Activated T-cell treated with anti-CD3 and anti-CD28 coated beads, Interleukin-2, amount 50 U/mL, for 72 hours (primary cell): ENCODE measurements around the gene ISG20L2. TPM values are rescaled to one million over a fixed set of nuclear protein-coding genes. Genes with fewer than 3 reads are reported as not detected.

Experiments
- ATAC-seq, 2 donors: fragments of 150-1000 bp; cut with Tn5 transposase; replicated peaks in 1 of 2; 2 replicates each; pipeline ENCODE4 v1.10.0; 2021; ENCODE audit warnings: moderate library complexity in 2 of 2, mild to moderate bottlenecking in 1 of 2
- DNase-seq, 2 donors: peaks; one replicate each; pipeline ENCODE4 v3.0.0; 2021 to 2022; ENCODE audit warnings: mixed read lengths in 1 of 2
- H3K27ac Mint-ChIP-seq: one replicate; pipeline ENCODE4 v1.8.0; 2022; ENCODE audit warnings: mild to moderate bottlenecking, moderate library complexity, mixed read lengths
- H3K27me3 Mint-ChIP-seq: one replicate; pipeline ENCODE4 v1.8.0; 2022; ENCODE audit warnings: low read depth, mixed read lengths
- H3K36me3 Mint-ChIP-seq, 2 donors: one replicate each; pipeline ENCODE4 v1.8.0; 2022; ENCODE audit warnings: mixed read lengths in 2 of 2, mild to moderate bottlenecking in 1 of 2; ENCODE audit not compliant: insufficient read depth in 2 of 2
- H3K4me1 Mint-ChIP-seq: one replicate; pipeline ENCODE4 v1.8.0; 2022; ENCODE audit warnings: low read depth, mixed read lengths
- H3K4me3 Mint-ChIP-seq, 2 donors: one replicate each; pipeline ENCODE4 v1.8.0; 2022; ENCODE audit warnings: mild to moderate bottlenecking in 2 of 2, mixed read lengths in 2 of 2, moderate library complexity in 2 of 2
- H3K9me3 Mint-ChIP-seq, 2 donors: one replicate each; pipeline ENCODE4 v1.8.0; 2022; ENCODE audit warnings: mixed read lengths in 2 of 2
- total RNA-seq, 2 donors: library from RNA; stranded (reverse); gene quantifications; one replicate each; pipeline ENCODE4 v1.2.3, GENCODE V29; 2022

The ISG20L2 gene
- total RNA-seq, 2 donors from 2014 or later, result 36.3 to 37.1 TPM

DNA sequence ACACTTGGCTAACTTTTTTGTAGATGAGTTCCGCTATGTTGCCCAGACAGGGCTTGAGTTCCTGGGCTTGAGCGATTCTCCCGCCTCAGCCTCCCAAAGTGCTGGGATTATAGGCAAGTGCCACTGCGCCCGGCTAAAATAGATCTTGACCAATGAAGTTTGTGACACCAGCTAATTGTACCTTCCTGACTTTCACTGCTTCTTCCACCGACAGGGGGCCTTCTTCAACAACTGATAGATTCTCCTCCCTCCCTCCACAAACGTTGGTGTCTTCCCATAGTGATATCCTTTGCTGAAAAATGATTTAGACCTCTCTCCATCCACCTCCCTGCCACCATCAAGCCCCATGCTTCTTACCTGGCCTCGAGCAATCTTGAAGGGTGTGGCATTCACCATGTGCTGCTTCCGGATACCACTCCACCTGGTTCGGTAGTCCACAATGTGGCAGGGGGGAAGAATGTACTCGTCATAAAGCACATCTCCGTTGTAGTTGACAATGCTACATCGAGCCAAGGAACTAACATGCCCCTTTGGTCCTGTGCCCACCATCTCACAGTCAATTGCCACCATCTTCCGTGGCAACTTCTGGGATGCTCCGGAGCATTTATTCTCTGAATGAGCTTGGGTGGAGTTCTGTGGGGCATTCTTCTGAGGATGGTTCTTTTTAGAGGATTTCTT, 1.9 kb downstream of the ISG20L2 start:
- Mint-ChIP-seq H3K9me3 (no peaks in the 10 kb centered on the region), H3K27ac (peak overlapping the region; percentile 94), H3K27me3 (no peaks in the 10 kb centered on the region), H3K4me3 (no peak overlapping the region), H3K36me3 (peaks cover 10 to 29% of the 10 kb centered on the region in 2 donors), H3K4me1 (peaks cover 24% of the 10 kb centered on the region)
- DNase-seq (peak; percentile 67), ATAC-seq (no peak)

DNA sequence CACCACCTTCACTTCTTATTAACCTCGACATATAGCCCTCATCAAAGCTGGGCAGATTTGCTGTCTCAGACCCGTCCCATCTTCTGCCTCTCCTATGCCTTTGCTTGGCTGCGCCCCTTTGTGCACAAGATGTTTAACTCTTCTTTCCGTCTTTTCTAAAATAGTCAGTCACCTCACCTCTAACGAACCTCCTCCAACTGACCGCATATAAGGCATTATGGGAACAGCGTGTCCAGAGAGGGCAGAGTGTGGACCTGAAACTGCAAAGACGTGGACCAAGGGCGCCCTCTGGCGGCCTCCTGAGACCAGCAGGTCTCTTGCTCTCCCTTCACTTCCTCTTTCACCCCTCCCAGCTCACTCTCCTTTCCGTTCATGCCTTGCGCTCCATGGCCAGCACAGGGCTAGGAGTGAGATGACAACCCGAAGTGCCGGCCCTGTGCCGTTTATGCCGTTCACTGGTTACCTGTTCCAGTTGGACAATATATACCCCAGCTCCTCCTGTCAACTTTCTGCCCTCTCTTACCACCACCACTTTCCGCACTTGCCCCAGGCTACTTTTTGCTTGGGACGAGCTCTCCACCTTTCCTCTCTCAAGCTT, 2.8 kb downstream of the ISG20L2 start:
- ATAC-seq, result peak; percentile 22 to 40
- Mint-ChIP-seq H3K36me3 (peaks cover 13 to 27% of the 10 kb centered on the region in 2 donors), H3K27ac (no peak overlapping the region), H3K4me3 (no peak overlapping the region), H3K4me1 (peaks cover 27% of the 10 kb centered on the region), H3K9me3 (no peaks in the 10 kb centered on the region), H3K27me3 (no peaks in the 10 kb centered on the region)
- peak; percentile 83 to 89 for DNase-seq

DNA sequence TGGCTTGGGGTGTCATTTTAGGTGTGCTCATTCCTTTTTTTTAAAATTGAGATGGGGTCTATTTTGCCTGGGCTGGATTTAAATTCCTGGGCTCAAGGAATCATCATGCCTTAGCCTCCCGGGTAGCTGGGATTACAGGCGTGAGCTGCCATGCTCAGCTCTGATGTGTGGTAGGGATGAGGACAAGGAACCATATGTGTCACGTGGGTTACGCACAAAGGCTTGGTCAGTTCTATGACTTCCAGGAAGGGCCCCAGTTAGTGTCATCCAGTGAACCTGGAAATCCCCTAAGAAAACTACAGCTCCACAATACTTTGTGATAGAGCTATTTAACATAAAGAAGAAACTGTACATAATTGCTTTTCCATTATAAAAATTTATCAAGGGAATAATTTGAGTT, 7.0 kb downstream of the ISG20L2 start:
- H3K4me1 Mint-ChIP-seq, result peaks cover 25% of the 10 kb centered on the region
- H3K4me3 Mint-ChIP-seq, result peak overlapping the region in 1 of 2 donors; percentile 60
- H3K9me3 Mint-ChIP-seq, result no peaks in the 10 kb centered on the region
- H3K27ac Mint-ChIP-seq, result peak overlapping the region; percentile 96
- no peaks in the 10 kb centered on the region for H3K27me3 Mint-ChIP-seq
- peak; percentile 65 to 83 for ATAC-seq
- DNase-seq, result peak; percentile 43 to 53
- H3K36me3 Mint-ChIP-seq, result peaks cover 10 to 21% of the 10 kb centered on the region in 2 donors

DNA sequence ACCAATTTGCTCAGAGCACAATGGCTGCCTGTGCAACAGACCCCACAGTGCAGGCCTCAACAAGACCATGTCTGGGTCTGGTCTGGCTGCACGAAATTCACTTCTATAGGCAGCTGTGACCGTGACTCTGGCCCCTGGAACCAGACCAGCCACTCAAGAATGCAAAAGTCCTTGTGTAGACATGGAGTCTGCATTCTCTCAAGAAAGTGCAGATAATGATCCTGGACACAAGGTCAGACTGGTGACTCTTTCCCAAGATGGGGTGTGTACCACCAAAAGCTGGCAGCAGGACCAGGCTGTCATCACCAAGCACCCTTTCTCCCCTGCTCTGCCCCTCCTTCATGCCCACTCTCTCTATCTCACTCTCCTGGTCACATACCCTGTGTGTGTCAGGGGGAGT, 7.4 kb downstream of the ISG20L2 start:
- Mint-ChIP-seq H3K27me3 (no peaks in the 10 kb centered on the region), H3K4me1 (peaks cover 25% of the 10 kb centered on the region), H3K9me3 (no peaks in the 10 kb centered on the region), H3K27ac (peak overlapping the region; percentile 96), H3K36me3 (peaks cover 10 to 21% of the 10 kb centered on the region in 2 donors), H3K4me3 (peak overlapping the region in 1 of 2 donors; percentile 60)
- ATAC-seq, result peak; percentile 33 to 38
- DNase-seq, result no peak

DNA sequence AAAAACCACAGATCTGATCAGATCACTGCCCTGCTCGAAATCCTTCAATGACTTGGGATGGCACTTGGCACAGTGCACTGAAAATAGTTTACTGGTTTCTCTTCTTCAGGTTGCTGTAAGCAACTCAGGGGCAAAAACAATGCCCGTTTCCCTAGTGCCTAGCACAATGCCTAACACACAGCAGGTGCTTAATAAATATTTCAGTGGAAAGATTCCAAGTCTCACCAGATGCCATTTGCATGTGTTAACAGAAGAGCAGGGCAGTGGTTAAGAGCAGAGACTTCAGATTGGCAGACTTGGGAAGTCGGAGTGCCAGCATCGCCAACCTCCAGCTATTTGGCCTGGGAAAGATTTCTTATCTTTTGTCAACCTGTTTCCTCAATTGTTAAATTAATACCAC, 11.2 kb downstream of the ISG20L2 start:
- Mint-ChIP-seq H3K27ac (no peak overlapping the region), H3K4me1 (peaks cover 21% of the 10 kb centered on the region), H3K4me3 (no peak overlapping the region), H3K36me3 (peaks cover 3 to 5% of the 10 kb centered on the region in 2 donors), H3K27me3 (no peaks in the 10 kb centered on the region), H3K9me3 (no peaks in the 10 kb centered on the region)
- ATAC-seq, result no peak
- no peak for DNase-seq

DNA sequence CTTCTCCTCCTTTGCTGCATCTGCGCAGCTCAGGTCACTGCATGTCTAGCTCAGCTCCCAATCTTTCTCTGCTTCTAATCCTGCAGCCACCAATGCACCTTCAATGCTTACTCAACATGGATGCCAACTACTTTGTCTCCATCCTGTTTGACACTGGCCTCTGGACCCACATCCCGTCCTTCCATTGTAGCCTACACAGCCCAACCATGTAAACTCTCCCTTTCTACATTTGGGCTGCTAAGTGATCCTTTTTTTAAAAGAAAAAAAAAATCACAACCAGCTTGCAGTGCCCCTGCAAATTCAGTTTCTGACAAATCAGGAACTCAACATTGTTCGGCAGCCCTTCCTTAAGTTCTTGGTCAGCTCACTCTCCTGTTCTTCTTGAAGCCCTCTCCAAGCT, 13.7 kb downstream of the ISG20L2 start:
- Mint-ChIP-seq H3K27me3 (no peaks in the 10 kb centered on the region), H3K4me1 (peaks cover 4% of the 10 kb centered on the region), H3K36me3 (peaks cover 0 to 2% of the 10 kb centered on the region in 2 donors), H3K9me3 (no peaks in the 10 kb centered on the region), H3K4me3 (no peak overlapping the region), H3K27ac (no peak overlapping the region)
- DNase-seq, result no peak
- no peak for ATAC-seq

DNA sequence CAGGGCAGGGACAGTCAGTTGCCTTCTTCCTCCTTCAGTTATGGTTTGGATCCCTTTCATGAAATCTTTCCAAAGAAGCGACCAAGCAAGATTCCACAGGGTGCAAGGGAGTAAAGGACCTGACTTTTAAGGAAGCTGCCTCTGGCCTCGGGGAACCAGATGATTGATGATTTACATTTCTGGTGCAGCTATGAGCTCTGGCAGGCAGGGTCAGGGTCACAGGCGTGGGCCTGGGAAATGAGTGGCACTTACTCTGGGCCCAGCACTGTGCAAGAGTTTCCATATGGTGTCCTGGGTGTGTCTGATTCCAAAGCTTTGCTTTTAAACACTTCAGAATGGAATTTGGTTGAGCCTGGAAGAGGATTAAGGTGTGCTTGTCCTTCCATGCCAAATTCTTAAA, 15.9 kb downstream of the ISG20L2 start:
- H3K27me3 Mint-ChIP-seq, result peaks cover under 1% of the 10 kb centered on the region
- DNase-seq, result no peak
- no peak for ATAC-seq
- H3K4me1 Mint-ChIP-seq, result no peaks in the 10 kb centered on the region
- H3K9me3 Mint-ChIP-seq, result no peaks in the 10 kb centered on the region
- no peak overlapping the region for H3K4me3 Mint-ChIP-seq
- H3K36me3 Mint-ChIP-seq, result peaks cover 0 to 1% of the 10 kb centered on the region in 2 donors
- H3K27ac Mint-ChIP-seq, result no peak overlapping the region

DNA sequence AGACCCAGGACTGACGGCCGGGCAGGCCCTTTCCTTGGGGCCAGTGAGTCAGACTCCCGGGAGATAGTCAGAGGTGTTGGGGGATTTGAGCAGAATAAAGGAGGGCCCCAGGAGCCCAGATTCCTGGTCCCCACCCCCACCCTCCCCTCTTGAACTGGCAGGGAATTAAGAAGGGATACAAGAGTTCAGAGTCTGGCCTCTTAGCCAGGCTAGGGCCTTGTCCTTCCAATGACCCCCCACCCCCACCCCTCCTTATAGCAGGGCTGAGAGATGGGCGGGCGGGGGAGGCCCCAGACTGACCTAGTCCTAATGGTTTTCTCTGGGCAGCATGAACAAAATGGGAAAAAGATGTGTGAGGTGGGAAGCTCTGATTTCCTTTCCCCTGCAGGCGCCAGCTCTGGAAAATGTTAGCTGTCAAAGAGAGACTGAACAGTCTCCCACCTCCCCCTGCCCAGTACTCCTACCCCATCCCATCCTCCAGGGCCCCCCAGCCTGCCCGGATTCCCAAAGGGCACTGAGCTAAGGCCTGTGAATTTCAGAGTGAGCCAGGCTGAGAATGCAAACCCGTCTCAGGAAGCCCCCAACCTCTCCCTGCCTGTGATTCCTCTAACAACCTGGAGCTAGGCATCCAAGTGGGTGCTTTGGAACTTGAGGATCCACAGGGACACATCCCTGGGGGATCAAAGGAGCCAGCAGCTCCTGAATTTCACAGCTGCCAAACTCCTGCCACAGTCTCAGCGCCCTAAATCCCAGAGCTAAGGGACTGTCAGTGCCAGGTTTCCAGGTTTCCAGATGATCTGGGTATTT, 17.4 kb downstream of the ISG20L2 start:
- Mint-ChIP-seq H3K36me3 (no peaks in the 10 kb centered on the region), H3K9me3 (no peaks in the 10 kb centered on the region), H3K4me3 (no peak overlapping the region), H3K4me1 (peaks cover 7% of the 10 kb centered on the region), H3K27me3 (peaks cover 13% of the 10 kb centered on the region), H3K27ac (no peak overlapping the region)
- DNase-seq, result no peak
- ATAC-seq, result no peak

DNA sequence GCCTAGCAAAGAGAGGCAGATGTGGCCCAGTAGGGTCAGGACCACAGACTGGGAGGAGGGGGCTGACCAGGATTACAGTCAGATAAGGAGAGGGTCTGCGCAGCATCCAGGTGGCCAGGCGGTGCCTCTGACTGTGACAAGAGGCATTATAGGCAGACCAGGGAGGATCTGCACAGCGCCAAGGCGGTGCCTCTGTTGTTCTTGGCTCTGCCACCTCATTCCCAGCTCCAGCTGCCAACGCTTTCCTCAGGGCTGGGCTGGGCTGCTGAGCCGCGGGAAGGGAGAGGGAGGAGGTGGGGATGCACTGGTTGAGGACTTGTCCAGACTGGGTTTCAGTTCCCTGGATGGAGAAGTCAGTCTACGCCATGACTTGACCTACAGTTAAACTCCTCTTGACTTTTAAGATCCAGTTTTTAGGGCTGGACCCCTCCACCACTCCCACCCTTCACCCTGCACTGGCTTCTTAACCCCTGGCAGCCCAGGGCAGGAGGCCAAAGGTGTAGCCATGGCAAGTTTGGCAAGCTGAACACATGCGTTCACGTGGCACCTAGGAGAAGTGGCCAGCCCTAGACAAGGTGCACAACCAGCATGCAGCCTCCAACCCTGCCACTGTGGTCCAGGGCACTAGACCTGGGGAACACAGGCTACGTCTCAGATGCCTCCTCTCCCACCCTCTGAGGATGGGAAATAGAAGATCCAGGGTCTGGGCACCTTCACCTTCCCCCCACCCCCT, 18.6 kb downstream of the ISG20L2 start:
- no peak overlapping the region for H3K4me3 Mint-ChIP-seq
- peaks cover 20% of the 10 kb centered on the region for H3K4me1 Mint-ChIP-seq
- ATAC-seq (no peak), DNase-seq (no peak)
- no peak overlapping the region for H3K27ac Mint-ChIP-seq
- H3K9me3 Mint-ChIP-seq, result no peaks in the 10 kb centered on the region
- H3K27me3 Mint-ChIP-seq, result peaks cover 24% of the 10 kb centered on the region
- H3K36me3 Mint-ChIP-seq, result no peaks in the 10 kb centered on the region

DNA sequence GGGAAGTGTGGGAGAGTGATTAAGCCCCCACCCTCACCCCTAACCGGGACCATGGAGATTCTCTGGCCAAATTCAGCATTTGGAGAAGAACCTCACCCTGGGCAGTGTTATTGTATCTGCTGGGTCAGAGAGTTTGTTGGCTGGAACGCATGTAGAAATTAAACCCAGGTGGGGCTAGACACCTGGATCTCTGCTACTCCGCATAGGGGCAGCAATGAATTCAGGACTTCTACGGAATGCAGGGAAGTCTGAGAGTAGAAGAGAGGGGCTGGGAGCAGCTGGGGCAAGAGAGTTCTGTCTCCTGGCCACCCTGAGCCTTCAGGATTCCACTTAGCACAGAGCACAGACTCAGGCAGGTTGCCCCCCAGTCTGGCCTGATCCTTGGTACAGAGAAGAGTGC, 19.5 kb downstream of the ISG20L2 start:
- H3K27ac Mint-ChIP-seq, result no peak overlapping the region
- peaks cover 25% of the 10 kb centered on the region for H3K4me1 Mint-ChIP-seq
- DNase-seq, result no peak
- ATAC-seq, result no peak
- H3K27me3 Mint-ChIP-seq, result peaks cover 33% of the 10 kb centered on the region
- H3K36me3 Mint-ChIP-seq, result no peaks in the 10 kb centered on the region
- H3K4me3 Mint-ChIP-seq, result no peak overlapping the region
- no peaks in the 10 kb centered on the region for H3K9me3 Mint-ChIP-seq

DNA sequence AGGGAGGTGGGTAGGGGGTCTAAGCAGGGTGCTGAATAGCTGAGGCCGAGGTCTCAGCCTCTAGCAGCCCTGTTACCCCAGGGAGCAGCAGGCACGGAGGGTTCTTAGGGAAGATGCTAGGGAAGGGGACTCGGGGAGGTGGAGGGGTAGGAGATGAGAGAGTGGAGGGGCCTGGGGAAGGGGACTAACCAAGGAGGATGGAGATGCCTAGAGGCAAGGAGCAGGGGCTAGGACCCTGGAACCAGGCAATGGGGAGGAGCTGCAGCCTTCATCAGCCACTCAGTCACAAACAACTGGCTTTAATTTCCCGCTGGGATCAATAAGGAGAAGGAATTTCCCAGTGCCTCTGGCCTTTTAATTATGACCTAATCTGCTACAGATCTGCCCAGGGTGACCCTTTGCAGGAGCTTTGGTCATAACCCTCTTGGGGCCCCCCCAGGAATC, 20.3 kb downstream of the ISG20L2 start:
- H3K36me3 Mint-ChIP-seq, result no peaks in the 10 kb centered on the region
- no peak overlapping the region for H3K27ac Mint-ChIP-seq
- no peak overlapping the region for H3K4me3 Mint-ChIP-seq
- ATAC-seq (no peak), DNase-seq (no peak)
- peaks cover 41% of the 10 kb centered on the region for H3K27me3 Mint-ChIP-seq
- H3K9me3 Mint-ChIP-seq, result no peaks in the 10 kb centered on the region
- peaks cover 25% of the 10 kb centered on the region for H3K4me1 Mint-ChIP-seq

DNA sequence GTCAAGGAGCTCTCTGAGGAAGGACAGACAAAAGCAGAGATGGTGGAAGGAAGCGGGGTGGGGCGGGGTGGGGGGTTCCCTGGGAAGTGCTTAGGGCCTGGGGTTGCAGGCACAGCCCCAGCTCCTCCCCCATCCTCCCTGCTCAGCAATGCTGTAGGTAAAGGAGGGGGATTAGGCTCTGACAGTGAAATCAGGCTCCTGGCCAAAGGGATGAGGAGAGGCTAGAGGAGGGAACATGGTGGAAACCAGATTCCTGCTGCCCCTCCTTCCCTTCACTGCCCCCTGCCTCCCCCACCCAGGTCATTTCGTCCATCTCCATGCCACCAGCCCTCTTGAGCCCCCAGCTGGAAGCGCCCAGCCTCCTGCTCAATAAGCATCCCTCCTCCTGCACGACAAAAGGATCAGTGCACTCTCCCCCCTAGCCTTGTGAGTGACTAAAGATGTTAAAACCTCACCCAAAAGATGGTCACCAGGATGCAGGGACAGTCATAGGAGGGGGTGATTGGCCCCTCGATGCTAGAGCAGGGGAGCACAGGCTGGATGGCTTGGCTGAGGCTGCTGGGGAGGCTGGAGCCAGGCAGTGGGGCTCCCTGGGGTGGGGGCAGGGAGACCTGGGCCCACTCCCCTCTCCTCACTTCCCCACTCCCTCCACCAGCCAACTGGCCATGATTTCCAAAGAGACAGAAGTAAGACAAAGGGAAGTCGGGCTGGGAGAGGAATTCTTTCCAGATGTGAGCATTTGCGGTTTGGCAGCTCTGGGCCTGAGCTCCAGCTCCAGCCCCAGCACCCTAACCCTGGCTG, 20.9 kb downstream of the ISG20L2 start:
- no peak for DNase-seq
- no peaks in the 10 kb centered on the region for H3K36me3 Mint-ChIP-seq
- H3K9me3 Mint-ChIP-seq, result no peaks in the 10 kb centered on the region
- H3K27ac Mint-ChIP-seq, result no peak overlapping the region
- no peak for ATAC-seq
- peak overlapping the region in 1 of 2 donors; percentile 95 for H3K4me3 Mint-ChIP-seq
- H3K4me1 Mint-ChIP-seq, result peaks cover 25% of the 10 kb centered on the region
- H3K27me3 Mint-ChIP-seq, result peaks cover 44% of the 10 kb centered on the region
